Activated CD4-positive, CD25-positive, alpha-beta regulatory T cell treated with anti-CD3 and anti-CD28 coated beads, Interleukin-2, amount 50 U/mL, for 24 hours (primary cell): ENCODE results near the gene RGS12.

Experiments used
- ATAC-seq, 2 donors: fragments of 150-1000 bp; cut with Tn5 transposase; one replicate each; pipeline ENCODE4 v1.10.0; 2021; ENCODE audit warnings: mild to moderate bottlenecking in 1 of 2, moderate library complexity in 1 of 2

RGS12 gene

DNA sequence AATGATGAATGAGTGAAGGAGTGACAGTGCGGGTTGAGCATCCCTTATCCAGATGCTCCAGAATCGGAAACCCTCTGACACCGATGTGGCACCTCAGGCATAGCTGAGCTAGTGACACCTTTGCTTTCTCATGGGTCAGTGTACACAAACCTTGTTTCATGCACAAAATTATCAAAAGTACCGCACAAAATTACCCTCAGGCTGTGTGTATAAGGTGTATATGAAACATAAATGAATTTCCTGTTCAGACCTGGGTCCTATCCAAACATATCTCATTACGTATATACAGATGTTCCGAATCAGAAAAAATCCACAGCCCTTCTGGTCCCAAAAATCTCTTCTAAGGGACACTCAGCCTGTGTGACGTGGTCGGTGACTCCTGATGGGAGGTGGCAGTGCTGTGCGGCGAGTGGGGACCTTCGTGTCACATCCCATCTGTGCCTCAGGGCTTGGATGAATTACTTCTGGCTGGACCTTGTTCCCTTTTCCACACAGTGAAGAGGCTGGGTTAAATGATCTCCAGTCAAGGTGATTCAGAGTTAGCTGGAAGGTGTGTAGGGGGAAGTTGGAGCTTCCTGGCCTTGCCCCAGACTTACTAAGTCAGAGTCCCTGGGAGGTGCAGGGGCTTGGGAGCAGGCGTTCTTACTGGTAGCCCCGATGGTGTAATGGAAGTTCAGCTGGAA lies 18.8 kb downstream of the RGS12 start:
- no peak for ATAC-seq

DNA sequence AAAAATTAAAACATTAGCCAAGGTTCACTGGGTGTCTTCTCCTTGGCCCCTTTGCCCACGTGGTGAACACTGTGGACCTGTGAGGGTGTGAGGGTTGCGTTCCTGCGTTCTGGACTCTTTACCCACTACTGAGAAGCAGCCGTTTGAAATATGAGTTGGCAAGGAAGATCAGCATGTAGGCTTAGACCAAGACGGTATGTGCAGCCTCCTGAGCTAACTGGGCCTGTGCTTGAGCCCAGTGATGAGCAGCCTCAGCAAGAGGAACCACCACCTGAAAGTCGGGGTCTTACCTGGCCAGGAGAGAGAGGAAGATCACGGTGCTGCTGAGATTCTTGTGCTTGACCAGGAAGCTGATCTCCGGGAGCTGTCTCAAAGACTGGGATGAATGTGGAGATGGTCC lies 19.5 kb downstream of the RGS12 start:
- no peak for ATAC-seq

DNA sequence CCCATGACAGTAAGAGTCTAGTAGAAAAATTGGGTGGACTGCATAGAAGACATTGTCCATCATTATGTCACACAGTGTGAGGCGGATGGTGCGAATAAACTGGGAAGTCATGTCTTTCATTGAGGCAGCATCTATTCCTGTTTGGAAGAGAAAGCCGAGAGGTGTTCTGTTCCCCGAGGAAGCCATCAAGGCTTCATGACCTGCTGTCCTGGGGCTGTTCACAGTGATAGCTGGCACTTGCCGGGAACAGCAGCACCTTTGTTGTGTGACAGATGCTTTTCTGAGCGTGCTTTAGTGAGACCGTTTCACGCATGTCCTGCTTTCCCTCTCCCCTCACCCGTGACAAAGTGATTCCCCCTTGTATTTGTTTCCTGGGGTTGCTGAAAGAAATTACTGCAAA lies 20.3 kb downstream of the RGS12 start:
- ATAC-seq: no peak

DNA sequence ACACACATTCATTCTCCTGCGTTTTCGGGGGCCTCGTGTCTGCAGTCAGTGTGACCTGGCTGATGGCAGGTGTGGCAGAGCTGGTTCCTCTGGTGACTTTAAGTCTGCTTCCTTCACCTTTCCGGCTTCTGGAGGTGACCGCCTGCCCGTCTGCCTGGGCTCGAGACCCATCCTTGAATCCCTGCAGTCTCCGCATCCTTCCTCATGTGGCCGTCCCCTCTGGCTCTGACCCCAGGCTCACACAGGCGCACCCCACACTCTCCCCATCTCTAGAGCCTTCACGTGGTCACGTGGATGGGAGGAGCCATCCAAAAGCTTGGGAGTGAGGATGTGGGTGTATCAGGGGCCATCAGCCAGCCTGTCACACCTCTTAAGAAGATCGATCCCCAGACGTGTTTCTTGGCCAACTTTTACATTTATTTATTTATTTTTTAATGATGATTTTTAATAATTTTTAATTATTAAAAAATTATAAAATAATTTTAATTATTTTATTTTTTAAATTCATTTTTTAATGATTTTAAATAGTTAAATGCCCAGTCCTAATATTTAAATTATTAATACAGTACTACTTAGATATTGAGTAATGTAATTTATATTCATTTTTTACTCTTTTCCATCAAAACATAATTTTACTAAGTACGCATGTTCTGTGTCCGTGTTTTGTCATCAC lies 20.9 kb downstream of the RGS12 start:
- no peak for ATAC-seq

DNA sequence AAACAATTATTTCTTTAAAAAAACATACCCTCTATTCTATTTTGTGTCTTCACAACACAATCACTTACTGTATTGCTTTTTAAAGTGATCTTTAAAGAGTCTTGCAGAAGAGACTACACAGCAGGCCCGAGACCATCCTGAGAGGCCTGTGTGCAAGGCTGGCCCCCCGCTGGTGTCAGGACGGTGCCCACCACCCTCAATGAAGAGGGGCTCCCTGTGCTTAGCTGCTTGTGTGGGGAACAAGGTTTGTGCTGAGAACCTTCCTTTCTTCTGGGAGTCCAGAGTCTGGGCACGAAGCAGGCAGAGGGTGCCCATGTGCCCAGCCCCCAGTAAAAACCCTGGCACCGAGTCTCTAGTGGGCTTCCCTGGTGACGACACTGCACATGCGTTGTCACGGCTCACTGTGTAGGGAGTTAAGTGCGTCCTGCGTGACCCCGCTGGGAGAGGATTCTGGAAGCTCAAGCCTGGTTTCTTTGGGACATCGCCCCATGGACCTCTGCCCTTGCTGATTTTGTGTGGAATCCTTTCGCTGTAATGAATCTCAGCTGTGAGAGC lies 22.0 kb downstream of the RGS12 start:
- ATAC-seq: no peak

DNA sequence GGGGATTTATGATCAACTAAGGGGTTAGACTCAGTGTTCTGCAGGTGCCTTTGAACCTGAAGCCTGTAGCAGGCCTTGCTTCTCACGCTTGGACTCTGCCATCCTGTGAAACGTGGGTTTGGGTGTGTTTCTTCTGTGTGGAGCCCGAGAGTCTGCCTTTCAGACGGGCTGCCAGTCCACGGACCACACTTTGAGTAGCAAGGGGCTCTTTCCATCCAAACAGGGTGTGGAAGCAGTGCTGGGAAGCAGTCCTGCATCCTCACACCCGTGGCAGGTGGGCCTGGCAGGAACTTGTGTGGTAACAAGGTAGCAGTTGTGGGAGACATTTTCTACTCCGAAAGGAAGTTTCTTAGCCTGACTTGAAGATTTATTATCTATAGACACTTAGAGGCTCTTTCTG lies 22.7 kb downstream of the RGS12 start:
- ATAC-seq: no peak

DNA sequence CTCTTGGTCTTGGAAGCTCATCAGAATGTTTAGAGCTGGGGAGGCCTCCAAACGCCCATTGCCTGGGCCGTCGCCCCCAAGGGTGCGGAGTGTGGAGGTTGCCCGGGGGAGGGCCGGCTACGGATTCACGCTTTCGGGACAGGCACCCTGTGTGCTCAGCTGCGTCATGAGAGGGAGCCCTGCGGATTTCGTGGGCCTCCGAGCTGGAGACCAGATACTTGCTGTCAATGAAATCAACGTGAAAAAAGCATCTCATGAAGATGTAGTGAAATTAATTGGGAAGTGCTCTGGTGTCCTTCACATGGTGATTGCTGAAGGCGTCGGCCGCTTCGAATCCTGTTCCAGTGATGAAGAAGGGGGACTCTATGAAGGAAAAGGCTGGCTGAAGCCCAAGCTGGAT lies 23.3 kb downstream of the RGS12 start:
- ATAC-seq: no peak

DNA sequence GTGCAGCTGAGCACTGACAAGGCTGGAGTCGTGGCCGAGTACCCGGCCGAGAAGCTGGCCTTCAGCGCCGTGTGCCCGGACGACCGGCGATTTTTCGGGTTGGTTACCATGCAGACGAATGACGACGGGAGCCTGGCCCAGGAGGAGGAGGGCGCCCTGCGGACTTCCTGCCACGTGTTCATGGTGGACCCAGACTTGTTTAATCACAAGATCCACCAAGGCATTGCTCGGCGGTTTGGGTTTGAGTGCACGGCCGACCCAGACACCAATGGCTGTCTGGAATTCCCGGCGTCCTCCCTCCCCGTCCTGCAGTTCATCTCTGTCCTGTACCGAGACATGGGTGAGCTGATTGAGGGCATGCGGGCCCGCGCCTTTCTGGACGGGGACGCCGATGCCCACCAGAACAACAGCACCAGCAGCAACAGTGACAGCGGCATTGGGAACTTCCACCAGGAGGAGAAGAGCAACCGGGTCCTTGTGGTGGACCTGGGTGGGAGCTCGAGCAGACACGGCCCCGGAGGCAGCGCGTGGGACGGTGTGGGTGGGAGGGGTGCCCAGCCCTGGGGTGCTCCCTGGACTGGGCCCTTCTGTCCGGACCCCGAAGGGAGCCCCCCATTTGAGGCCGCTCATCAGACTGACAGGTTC lies 24.3 kb downstream of the RGS12 start:
- ATAC-seq: no peak

DNA sequence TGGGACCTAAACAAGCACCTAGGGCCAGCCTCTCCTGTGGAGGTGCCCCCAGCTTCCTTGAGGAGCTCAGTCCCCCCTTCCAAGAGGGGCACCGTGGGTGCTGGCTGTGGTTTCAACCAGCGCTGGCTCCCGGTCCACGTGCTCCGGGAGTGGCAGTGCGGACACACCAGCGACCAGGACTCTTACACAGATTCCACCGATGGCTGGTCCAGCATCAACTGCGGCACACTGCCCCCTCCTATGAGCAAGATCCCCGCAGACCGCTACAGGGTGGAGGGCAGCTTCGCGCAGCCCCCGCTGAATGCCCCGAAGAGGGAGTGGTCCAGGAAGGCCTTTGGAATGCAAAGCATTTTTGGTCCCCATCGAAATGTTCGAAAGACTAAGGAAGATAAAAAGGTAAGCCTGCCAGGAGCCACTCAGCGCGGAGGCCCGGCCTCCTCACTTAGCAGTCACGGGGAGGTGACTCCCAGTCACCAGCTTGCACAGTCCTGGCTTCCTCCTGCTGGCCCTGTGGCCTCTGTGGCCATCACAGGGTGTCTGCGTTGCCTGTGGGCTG lies 24.9 kb downstream of the RGS12 start:
- ATAC-seq: no peak

DNA sequence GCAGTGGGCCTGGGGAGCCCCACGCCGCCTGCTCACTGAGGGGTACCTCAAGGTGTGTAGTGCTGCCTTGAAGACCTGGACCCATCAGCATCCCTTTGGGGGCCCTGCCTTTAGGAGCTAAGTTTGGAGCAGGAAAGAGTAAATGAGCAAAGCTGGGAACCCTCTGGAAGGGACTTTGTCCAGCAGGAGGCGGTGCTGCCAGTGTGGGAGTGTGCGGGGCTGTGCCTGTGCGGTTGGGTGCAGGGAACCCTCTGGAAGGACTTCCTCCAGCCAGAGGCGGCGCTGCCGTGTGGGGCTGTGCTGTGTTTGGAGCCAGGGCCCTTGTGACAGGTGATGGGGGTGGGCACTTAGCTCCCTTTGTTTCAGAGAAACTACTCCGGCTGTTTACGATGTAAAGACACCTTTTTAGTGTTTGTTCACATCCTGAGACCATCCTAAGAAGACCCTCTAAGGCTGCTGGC lies 25.8 kb downstream of the RGS12 start:
- no peak for ATAC-seq

DNA sequence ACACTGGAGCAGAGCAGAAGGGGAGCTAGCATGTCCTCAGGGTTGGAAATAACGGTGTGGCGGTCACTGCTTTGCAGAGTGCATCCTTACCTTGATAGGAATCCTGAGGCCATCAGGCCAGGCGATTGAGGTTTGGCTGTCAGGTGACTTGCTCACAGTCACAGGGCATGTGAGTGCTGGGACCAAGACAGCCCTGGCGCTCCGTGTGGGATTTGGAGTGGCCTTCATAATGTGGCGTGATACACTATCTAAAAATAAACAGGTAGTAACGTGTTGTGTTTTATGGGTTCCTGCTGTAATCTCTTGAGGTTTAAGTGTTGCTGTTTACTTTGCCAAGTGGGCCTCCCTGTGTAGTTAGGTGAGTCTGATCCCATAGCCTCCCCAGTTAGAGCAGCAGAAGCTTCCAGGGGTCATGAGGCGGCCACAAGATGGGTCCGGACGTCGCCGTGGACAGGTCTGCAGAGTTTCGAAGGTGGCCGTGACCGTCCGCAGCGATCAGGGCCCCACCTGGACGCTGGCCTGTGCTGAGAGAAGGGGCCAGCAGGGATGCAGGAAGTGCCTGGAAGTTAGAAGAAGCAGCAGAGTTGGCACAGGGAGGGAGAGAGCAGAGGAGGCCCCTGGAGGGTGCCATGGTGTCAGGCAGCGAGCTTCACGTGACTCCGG lies 27.7 kb downstream of the RGS12 start:
- ATAC-seq: no peak

DNA sequence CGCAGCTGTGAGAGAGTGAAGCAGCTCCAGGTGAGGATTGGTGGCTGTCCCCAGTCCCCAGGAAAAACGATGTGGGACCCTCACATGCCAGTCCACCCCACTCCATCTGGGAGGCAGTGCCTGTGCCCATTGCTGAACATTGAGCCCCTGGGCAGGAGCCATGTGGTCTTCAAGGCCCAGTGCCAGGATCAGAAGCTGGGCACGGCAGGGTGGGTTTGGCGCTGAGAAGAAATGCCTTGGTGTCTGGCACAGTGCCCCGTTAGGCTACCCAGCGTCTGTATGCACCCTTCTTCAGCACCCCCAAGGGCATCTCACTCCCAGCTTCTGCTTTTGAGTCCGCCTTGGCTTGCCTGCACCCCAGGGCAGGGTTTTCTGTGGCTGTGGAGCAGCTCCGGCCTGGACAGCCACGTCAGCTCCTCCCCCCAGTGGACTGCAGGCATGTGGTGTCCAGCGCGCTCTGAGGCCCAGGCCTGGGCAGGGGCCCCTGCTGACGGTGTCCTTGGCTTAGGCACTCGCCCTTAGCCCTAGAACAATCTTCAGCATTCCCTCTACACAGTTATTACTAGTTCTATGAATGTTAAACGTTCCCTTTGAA lies 28.6 kb downstream of the RGS12 start:
- no peak for ATAC-seq

DNA sequence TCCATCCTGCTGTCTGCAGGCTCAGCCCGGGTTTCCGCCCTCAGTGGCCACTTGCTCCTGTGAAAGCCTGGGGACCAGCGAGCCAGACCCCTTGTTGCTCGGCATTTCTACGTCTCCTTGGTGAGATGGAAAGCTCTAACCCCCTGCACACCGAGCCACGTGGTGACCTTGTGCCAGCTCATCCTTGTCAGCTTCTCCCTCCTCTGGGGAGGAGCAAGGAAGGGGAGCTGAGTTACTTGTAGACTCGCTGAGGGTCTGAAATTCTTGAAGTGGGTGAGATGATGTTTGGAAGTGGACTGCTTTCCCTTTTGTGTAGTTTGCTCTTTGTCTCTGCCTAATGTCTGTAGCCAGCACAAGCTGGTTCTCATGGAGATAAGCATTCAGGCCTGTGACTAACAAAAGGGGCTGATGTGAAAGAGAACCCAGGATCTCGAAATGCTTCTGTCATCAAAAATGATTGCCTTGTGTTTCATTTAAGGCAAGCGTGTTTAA lies 29.3 kb downstream of the RGS12 start:
- no peak for ATAC-seq

DNA sequence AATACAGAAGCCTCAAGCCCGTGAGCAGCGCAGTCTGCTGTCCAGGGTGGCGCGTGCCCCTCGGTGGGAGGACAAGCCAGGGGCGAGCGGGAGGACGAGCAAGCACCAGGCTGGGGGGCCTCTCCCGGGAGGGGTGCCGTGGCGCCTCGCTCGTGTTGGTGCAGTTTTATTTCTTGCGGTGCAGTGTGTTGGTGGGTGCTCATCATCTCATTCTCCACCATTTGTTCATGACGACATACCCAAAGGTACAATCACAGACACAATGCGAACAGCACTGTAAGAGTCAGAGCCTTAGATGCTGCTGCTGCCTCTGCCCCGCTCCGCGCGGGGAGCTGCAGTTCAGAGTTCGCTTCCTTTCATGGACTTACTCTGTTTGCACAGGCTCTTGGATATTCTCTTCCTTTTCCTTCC lies 30.3 kb downstream of the RGS12 start:
- ATAC-seq: no peak

DNA sequence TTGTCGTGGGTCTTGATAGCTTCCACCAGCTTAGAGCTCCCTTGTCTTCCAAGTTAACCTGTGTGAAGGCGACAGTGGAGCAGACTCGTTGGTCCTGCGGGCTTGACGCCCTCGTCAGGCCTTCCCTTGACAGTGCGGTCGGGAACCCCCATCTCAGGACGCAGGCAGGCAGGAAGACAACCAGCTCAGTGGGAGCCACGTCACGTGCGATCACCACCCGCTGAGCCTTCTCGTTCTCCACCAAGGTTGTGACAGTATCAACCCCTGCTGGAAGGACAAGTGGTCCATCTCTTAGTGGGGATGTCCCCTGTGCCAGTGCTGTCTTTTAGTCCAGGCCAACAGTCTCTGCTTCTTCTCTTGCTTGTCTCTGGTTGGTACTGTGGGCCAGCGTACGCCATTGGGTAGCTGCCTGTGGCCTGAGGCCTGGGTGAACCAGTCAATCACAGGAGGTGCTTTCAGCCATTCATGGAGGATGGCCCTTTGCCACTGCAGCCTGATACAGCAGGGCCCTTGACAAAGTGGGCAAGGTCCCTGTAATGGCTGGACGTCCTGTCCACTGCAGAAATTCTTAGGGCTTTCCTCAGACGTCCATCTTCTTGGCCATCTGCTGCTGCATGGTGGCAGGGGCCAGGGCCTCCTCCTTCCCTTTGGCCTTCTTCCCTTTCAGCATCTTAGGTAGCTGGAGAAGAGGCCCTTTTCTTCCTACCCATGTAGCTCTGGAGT lies 31.4 kb downstream of the RGS12 start:
- ATAC-seq: no peak

DNA sequence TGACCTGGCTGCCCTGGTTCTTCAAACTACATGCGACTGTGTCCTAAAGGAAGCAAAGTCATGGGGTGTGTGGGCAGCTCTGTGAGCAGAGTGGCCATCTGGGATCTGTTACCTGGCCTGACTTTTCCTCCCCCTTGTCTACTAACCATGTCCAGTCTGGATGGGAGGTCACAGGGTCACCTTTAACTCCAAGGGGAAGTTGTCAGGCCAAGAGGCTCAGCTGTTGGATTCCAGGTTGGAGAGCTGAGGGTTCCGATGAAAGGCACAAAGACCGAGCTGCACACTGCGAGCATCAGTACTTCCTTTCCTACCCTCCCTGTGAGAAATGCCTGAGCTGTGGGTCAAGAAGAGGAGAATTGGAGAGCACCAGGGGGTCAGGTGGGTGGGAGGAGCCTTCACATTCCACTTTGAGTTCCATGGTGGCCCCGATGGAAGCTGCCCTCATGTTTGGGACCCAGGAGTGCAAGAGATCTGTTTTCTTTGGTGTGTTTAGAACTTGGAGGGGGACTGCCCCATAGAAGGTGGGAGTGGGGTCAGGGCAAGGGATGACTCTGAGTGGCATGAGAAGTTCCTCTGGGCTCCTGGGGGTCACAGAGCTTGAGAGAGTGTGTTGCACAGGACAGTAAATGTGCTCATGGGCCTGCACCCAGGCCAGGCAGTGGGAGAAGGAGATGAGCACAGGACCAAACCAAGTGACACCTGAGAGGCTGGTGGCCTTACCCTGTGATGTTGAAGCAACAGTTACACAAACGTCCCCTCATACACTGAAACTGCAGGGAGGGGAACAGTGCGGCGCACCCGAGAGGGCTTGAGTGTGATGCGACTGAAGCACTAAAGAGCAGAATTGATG lies 36.2 kb downstream of the RGS12 start:
- no peak for ATAC-seq

DNA sequence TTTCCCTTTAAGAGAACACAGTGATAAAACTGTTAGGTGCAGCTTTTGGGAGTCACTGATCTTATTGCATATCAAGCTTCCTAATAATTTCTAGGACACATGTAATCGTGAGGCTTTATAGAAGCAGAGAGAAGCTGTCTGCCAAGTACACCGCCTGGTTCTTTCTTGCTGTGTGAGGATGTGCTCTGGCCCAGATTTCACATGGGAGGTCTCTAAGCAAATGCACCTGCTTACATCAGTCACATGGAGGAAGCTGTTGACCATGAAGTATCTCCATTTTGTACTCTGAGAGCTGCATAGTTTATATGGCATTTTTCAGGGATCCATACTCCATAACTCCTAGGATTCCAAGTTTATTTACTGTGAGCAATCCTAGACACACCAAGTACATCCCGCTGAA lies 37.1 kb downstream of the RGS12 start:
- ATAC-seq: no peak

DNA sequence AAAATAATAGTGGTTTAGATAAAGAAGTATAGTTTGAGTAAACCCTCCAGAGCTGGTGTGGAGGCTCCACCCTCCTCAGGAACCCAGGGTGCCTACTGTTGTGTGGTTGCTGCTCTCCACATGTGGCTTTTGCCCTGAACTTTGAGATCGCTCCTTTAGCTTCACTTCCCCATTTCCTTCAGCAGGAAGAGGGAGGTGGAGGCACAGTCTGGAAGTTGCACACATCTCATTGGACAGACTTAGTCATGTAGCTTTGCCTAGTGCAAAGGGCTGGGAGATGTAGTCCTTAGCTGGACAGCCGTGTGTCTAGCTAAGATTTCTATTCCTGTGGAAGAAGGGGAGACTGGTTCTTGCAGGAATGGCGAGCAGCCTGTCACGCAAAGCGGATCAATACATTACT lies 37.9 kb downstream of the RGS12 start:
- ATAC-seq: no peak

DNA sequence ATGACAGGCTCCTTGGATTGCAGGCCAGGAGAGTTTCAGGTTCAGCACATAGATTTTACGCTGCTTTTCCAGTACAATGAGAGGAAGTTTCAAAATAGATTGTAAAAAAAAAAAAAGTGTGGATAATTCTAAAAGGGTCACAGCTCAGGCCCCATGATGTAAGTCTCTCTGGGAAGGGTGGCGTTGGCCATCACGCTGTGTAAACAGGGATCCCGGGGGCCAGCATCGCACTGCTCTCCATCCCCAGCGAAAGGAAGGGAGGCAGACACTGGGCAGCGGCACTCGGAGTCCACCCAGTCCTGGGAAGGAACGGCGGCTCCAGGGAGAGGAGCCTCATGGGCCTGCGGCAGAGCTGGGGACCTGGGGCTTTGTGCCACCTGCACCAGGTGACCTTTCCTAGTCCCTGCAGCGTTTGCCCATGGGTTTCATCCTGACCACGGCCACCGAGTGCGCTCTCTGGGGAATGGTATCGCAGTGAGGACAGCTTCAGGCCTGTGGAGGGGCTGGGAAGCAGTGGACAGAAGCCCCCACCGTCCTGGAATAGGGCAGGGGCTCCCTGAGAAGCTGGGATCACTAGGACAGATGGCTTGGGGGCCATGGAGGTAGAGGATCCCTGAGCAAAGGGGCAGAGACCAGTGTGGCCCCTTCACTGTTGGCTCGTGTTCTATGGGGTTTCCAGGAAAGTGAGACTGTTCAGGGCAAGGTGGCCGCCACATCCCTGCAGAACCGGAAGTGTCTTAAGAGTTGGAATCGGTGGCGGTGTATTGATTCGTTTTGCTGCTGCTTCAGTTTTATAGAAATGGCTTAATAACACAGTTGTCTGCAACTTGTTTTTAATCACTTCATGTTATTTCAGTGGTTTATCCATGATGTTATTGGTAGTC lies 38.9 kb downstream of the RGS12 start:
- no peak for ATAC-seq

DNA sequence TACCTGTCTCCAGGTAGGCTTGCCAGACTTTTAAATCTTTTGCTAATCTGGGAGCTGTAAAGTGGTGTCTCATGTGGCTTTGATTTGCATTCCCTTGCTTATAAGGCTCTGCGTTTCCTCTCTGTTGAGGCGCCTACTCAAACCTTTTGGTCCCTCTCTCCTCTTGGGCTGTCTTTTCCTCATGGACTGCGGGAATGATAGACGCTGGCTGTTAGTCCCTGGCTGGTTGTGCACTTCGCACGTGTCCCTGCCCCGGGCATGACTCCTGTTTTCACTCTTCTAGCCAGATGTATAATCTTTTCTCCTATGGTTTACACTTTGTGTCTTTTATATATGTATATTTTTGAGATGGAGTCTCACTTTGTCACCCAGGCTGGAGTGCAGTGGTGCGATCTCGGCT lies 39.7 kb downstream of the RGS12 start:
- ATAC-seq: no peak
